Stimulated activated CD8-positive, alpha-beta memory T cell treated with anti-CD3 and anti-CD28 coated beads, Interleukin-7, amount 100 ng/mL, for 4 hours (primary cell): ENCODE data around the gene DCTPP1.

Experiments used
- DNase-seq, 2 donors: peaks; one replicate each; pipeline ENCODE4 v3.0.0-alpha.2; 2020; ENCODE audit warnings: low read depth in 2 of 2

The DCTPP1 gene

GRCh38 chr16:30381291-30382041 is 48.4 kb downstream of the DCTPP1 start:
- no peak for DNase-seq

- DNase-seq, result no peak
Measured at GRCh38 chr16:30380803-30381208, 49.0 kb downstream of the DCTPP1 start.

- DNase-seq, result no peak
Measured at GRCh38 chr16:30380072-30380802, 49.6 kb downstream of the DCTPP1 start.

- DNase-seq, result no peak
Measured at GRCh38 chr16:30379158-30379783, 50.6 kb downstream of the DCTPP1 start.

GRCh38 chr16:30378236-30379157 is 51.3 kb downstream of the DCTPP1 start:
- peak; percentile 97 to 99 for DNase-seq

- peak; percentile 83 for DNase-seq
Measured at GRCh38 chr16:30377812-30378235, 52.0 kb downstream of the DCTPP1 start.

- no peak for DNase-seq
Measured at GRCh38 chr16:30377050-30377811, 52.6 kb downstream of the DCTPP1 start.

- no peak for DNase-seq
Measured at GRCh38 chr16:30376461-30376902, 53.3 kb downstream of the DCTPP1 start.

GRCh38 chr16:30375864-30376263 is 54.0 kb downstream of the DCTPP1 start:
- DNase-seq, result no peak

- DNase-seq, result no peak
Measured at GRCh38 chr16:30374538-30374937, 55.3 kb downstream of the DCTPP1 start, which contains the start of gene MYL11. Gene MYL11 (plus strand): TSS chr16:30374802. CDS start chr16:30374858, 56 bp downstream.
